Neural progenitor cell (in vitro differentiated cells): ENCODE data around the gene PPP4C. TPM values are rescaled to one million over a fixed set of nuclear protein-coding genes. Genes with fewer than 3 reads are reported as not detected.
A peak's percentile ranks its signal among the peaks of the same experiment; 100 is the strongest.
"Not testable (repeated sequence)": the region's sequence is repeated elsewhere in the genome, so short reads cannot be mapped to it uniquely, and the experiment has no call there.

Experiments
- DNase-seq: peaks from one replicate; pipeline ENCODE4 v3.0.0-alpha.2; 2016; ENCODE audit warnings: low spot score
- H2AFZ ChIP-seq: fragments of 200-600 bp; sonication (generic); replicated peaks from 2 replicates; pipeline ENCODE4 v1.6.1; 2016; ENCODE audit warnings: antibody characterized with exemption
- H3F3A ChIP-seq: fragments of 200-600 bp; sonication (generic); 2 replicates; pipeline ENCODE4 v1.6.1; 2016; ENCODE audit warnings: antibody characterized with exemption, low read depth
- H3K27ac ChIP-seq: fragments of 200-600 bp; sonication (generic); 2 replicates; pipeline ENCODE4 v1.5.1; 2016; ENCODE audit warnings: mild to moderate bottlenecking
- H3K27me3 ChIP-seq: fragments of 200-600 bp; sonication (generic); 2 replicates; pipeline ENCODE4 v1.6.1; 2016; ENCODE audit warnings: mild to moderate bottlenecking, moderate library complexity
- H3K36me3 ChIP-seq: fragments of 200-600 bp; sonication (generic); 2 replicates; pipeline ENCODE4 v1.5.1; 2016
- H3K4me1 ChIP-seq: fragments of 200-600 bp; sonication (generic); 2 replicates; pipeline ENCODE4 v1.6.1; 2016; ENCODE audit warnings: mixed run types
- H3K4me2 ChIP-seq: fragments of 200-600 bp; sonication (generic); 2 replicates; pipeline ENCODE4 v1.6.1; 2016
- H3K4me3 ChIP-seq: fragments of 200-600 bp; sonication (generic); 2 replicates; pipeline ENCODE4 v1.5.1; 2016
- H3K79me2 ChIP-seq: fragments of 200-600 bp; sonication (generic); 2 replicates; pipeline ENCODE4 v1.6.1; 2016; ENCODE audit warnings: low read depth
- H3K9ac ChIP-seq: fragments of 200-600 bp; sonication (generic); 2 replicates; pipeline ENCODE4 v1.6.1; 2016
- H3K9me3 ChIP-seq: fragments of 200-600 bp; sonication (generic); 2 replicates; pipeline ENCODE4 v1.5.1; 2016; ENCODE audit warnings: low read depth
- H4K20me1 ChIP-seq: fragments of 200-600 bp; sonication (generic); 2 replicates; pipeline ENCODE4 v1.6.1; 2016; ENCODE audit warnings: low read depth
- H3K27ac Mint-ChIP-seq: 3 replicates; pipeline ENCODE4 v1.8.0; 2021; ENCODE audit warnings: mixed read lengths
- H3K27me3 Mint-ChIP-seq: 2 replicates; pipeline ENCODE4 v1.8.0; 2022; ENCODE audit warnings: low read depth, mild to moderate bottlenecking, inconsistent platforms, moderate library complexity, mixed read lengths; ENCODE audit not compliant: insufficient read depth
- H3K36me3 Mint-ChIP-seq: 3 replicates; pipeline ENCODE4 v1.8.0; 2021; ENCODE audit warnings: mixed read lengths
- H3K4me1 Mint-ChIP-seq: 3 replicates; pipeline ENCODE4 v1.8.0; 2021; ENCODE audit warnings: mixed read lengths
- H3K4me3 Mint-ChIP-seq: 3 replicates; pipeline ENCODE4 v1.8.0; 2021; ENCODE audit warnings: mild to moderate bottlenecking, moderate library complexity, mixed read lengths
- H3K9me3 Mint-ChIP-seq: 3 replicates; pipeline ENCODE4 v1.8.0; 2020; ENCODE audit warnings: mixed read lengths
- EZH2 ChIP-seq: fragments of 200-600 bp; sonication (generic); IDR thresholded peaks from 2 replicates; pipeline ENCODE4 v1.6.1; 2017; ENCODE audit warnings: antibody characterized with exemption, mild to moderate bottlenecking, moderate library complexity
- EZH2phosphoT487 ChIP-seq: fragments of 200-600 bp; sonication (generic); IDR thresholded peaks from 2 replicates; pipeline ENCODE4 v1.6.1; 2017; ENCODE audit warnings: antibody characterized with exemption
- total RNA-seq: library from RNA; depleted of rRNA; stranded (reverse); fragments of >200 nt; gene quantifications from 2 replicates; pipeline ENCODE4 v1.2.3, GENCODE V29; 2015; ENCODE audit warnings: low replicate concordance
- TF ChIP-seq, protein P1 (sequence below): fragments of 200-600 bp; sonication (generic); IDR thresholded peaks from 2 replicates; pipeline ENCODE4 v1.5.1; 2017; ENCODE audit warnings: antibody characterized with exemption, mild to moderate bottlenecking

PPP4C gene
- total RNA-seq, 1 donor from 2014 or later: 93.3 TPM

- Mint-ChIP-seq H3K4me1 (no peaks in the 10 kb centered on the region), H3K27me3 (peaks cover 9% of the 10 kb centered on the region), H3K27ac (no peak overlapping the region), H3K9me3 (peaks cover 2% of the 10 kb centered on the region), H3K4me3 (no peak overlapping the region), H3K36me3 (no peaks in the 10 kb centered on the region)
- H3K4me3 ChIP-seq: no peak overlapping the region
- H3K4me2 ChIP-seq: no peak overlapping the region
- H3K27me3 ChIP-seq: peaks cover 39% of the 10 kb centered on the region
- H3K36me3 ChIP-seq: no peaks in the 10 kb centered on the region
- H3K4me1 ChIP-seq: no peaks in the 10 kb centered on the region
- H3K9ac ChIP-seq: no peak overlapping the region
- no peaks in the 10 kb centered on the region for H3K79me2 ChIP-seq
- no peak for DNase-seq
- H2AFZ ChIP-seq: no peak overlapping the region
- no peaks in the 10 kb centered on the region for H3F3A ChIP-seq
- H3K9me3 ChIP-seq: no peaks in the 10 kb centered on the region
- no peak overlapping the region for H3K27ac ChIP-seq
- TF ChIP-seq, protein P1, sequence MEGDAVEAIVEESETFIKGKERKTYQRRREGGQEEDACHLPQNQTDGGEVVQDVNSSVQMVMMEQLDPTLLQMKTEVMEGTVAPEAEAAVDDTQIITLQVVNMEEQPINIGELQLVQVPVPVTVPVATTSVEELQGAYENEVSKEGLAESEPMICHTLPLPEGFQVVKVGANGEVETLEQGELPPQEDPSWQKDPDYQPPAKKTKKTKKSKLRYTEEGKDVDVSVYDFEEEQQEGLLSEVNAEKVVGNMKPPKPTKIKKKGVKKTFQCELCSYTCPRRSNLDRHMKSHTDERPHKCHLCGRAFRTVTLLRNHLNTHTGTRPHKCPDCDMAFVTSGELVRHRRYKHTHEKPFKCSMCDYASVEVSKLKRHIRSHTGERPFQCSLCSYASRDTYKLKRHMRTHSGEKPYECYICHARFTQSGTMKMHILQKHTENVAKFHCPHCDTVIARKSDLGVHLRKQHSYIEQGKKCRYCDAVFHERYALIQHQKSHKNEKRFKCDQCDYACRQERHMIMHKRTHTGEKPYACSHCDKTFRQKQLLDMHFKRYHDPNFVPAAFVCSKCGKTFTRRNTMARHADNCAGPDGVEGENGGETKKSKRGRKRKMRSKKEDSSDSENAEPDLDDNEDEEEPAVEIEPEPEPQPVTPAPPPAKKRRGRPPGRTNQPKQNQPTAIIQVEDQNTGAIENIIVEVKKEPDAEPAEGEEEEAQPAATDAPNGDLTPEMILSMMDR: no peak
- no peak for TF ChIP-seq EZH2
- no peak for TF ChIP-seq EZH2phosphoT487
- no peaks in the 10 kb centered on the region for H4K20me1 ChIP-seq
Measured at GRCh38 chr16:30040221-30040620, 35.6 kb upstream of the PPP4C start.

DNA sequence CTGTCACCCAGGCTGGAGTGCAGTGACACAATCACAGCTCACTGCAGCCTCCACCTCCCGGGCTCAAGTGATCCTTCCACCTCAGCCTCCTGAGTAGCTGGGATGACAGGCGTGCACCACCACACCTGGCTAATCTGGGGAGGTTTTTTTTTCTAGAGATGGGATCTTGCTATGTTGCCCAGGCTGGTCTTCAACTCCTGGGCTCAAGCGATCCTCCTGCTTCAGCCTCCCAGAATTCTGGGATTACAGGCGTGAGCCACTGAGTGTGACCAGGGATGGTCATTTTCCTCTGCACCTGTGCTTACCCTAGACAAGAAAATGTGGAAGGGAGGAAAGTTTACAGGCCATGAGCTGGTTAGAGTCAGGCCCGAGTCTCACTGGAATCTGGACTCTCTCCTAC lies 35.1 kb upstream of the PPP4C start:
- not testable (repeated sequence) for H3K27ac ChIP-seq, H3K4me2 ChIP-seq, H3K27me3 Mint-ChIP-seq, H3K4me1 Mint-ChIP-seq, H3F3A ChIP-seq, H3K36me3 Mint-ChIP-seq, H2AFZ ChIP-seq, H3K27ac Mint-ChIP-seq, H4K20me1 ChIP-seq, H3K9ac ChIP-seq, H3K36me3 ChIP-seq, H3K9me3 ChIP-seq, H3K79me2 ChIP-seq, H3K4me1 ChIP-seq, DNase-seq, H3K9me3 Mint-ChIP-seq, H3K4me3 ChIP-seq, H3K4me3 Mint-ChIP-seq
- H3K27me3 ChIP-seq: peaks cover 34% of the 10 kb centered on the region

DNA sequence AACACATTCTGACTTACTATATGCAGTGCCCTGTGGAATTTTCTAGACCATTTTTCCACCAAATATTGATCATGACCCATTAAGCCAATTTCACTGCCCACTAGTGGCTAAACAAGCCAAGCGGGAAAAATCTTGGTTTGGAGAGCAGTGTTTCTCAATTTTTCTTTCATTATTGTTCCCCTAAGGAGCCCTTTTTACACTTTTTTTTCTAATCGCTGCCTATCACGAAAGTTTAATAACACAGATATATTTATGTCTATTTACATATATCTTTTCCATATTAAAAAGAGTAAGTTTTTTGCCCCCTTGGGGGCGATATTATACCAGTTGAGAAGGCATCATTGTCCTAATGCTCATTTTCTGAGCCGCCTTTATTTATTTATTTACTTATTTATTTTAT lies 34.0 kb upstream of the PPP4C start:
- H3K27me3 Mint-ChIP-seq: peaks cover 10% of the 10 kb centered on the region
- Histone ChIP-seq H2AFZ (no peak overlapping the region), H3K4me2 (no peak overlapping the region), H3K4me3 (no peak overlapping the region), H3K4me1 (no peaks in the 10 kb centered on the region), H3K9me3 (no peaks in the 10 kb centered on the region), H3K27ac (no peak overlapping the region), H4K20me1 (no peaks in the 10 kb centered on the region), H3K27me3 (peaks cover 23% of the 10 kb centered on the region), H3K79me2 (no peaks in the 10 kb centered on the region), H3K9ac (no peak overlapping the region), H3K36me3 (no peaks in the 10 kb centered on the region), H3F3A (no peaks in the 10 kb centered on the region)
- H3K9me3 Mint-ChIP-seq: no peaks in the 10 kb centered on the region
- H3K36me3 Mint-ChIP-seq: no peaks in the 10 kb centered on the region
- H3K27ac Mint-ChIP-seq: no peak overlapping the region
- no peak overlapping the region for H3K4me3 Mint-ChIP-seq
- no peaks in the 10 kb centered on the region for H3K4me1 Mint-ChIP-seq
- TF ChIP-seq EZH2phosphoT487 (no peak), EZH2 (no peak)
- TF ChIP-seq, protein P1: peak; percentile 48
- DNase-seq: no peak

GRCh38 chr16:30046178-30046577 lies 29.6 kb upstream of the PPP4C start:
- Histone ChIP-seq H3K79me2 (no peaks in the 10 kb centered on the region), H3K9me3 (no peaks in the 10 kb centered on the region), H3F3A (peaks cover 31% of the 10 kb centered on the region), H3K9ac (no peak overlapping the region), H3K36me3 (no peaks in the 10 kb centered on the region), H3K4me2 (no peak overlapping the region), H3K27ac (no peak overlapping the region), H2AFZ (no peak overlapping the region), H3K27me3 (peaks cover 7% of the 10 kb centered on the region), H3K4me3 (no peak overlapping the region), H4K20me1 (no peaks in the 10 kb centered on the region), H3K4me1 (peaks cover 12% of the 10 kb centered on the region)
- TF ChIP-seq EZH2phosphoT487: no peak
- TF ChIP-seq, protein P1: no peak
- no peak for TF ChIP-seq EZH2
- Mint-ChIP-seq H3K9me3 (no peaks in the 10 kb centered on the region), H3K36me3 (no peaks in the 10 kb centered on the region), H3K4me3 (no peak overlapping the region), H3K27me3 (peaks cover 19% of the 10 kb centered on the region), H3K27ac (no peak overlapping the region), H3K4me1 (peaks cover 22% of the 10 kb centered on the region)
- DNase-seq: no peak
